Measurements from ENCODE around the gene RAB22A. TPM values are rescaled to one million over a fixed set of nuclear protein-coding genes. Genes with fewer than 3 reads are reported as not detected.

The RAB22A gene
- total and polyA plus RNA-seq, 9 of the 15 experiments (the other 6 are each of a cell fraction or from before 2014, with no cell fraction given) = 1.1 to 8.0 (median 6.7) TPM

GRCh38 chr20:58261660-58262059 lies 47.9 kb upstream of the RAB22A start:
- H3K4me1 ChIP-seq (replicated peaks in 1 of 2; ENCODE audit: control insufficient read depth in 2 of 2, insufficient read depth in 2 of 2, low read length in 2 of 2) = peaks cover 0 to 4% of the 10 kb centered on the region in 2 experiments; a peak in 2 of 5 replicates
- FAIRE-seq (no peak), DNase-seq (ENCODE audit: extremely low read depth in 1 of 4, low spot score in 3 of 4) (no peak), ATAC-seq (no peak)
- no peak overlapping the region for H2AFZ ChIP-seq (ENCODE audit: low read depth, low read length)
- peaks cover 5% of the 10 kb centered on the region for H3K9me1 ChIP-seq (ENCODE audit: control insufficient read depth, insufficient read depth, low read length)
- in situ Hi-C loops (cut with MboI) = no loop called here
- no peak for TF ChIP-seq ZC3H4 (CRISPR knock-in tag; IDR thresholded peaks at IDR 0.05; ENCODE audit: borderline replicate concordance)
- TF ChIP-seq SIN3A (IDR thresholded peaks at IDR 0.05; ENCODE audit: borderline replicate concordance in 2 of 2, control insufficient read depth in 1 of 2, low read depth in 2 of 2, low read length in 2 of 2) = no peak
- no peak for TF ChIP-seq MCM2 (IDR thresholded peaks at IDR 0.05; ENCODE audit: low read depth)
- TF ChIP-seq POLR2AphosphoS5 (IDR thresholded peaks at IDR 0.05; ENCODE audit: control insufficient read depth, insufficient read depth, low read depth, low read length) = no peak
- TF ChIP-seq XRCC3 (IDR thresholded peaks at IDR 0.05) = no peak
- no peak for TF ChIP-seq MTF1 (CRISPR knock-in tag; IDR thresholded peaks at IDR 0.05; ENCODE audit: borderline replicate concordance)
- no peak for TF ChIP-seq ZNF764 (CRISPR knock-in tag; IDR thresholded peaks at IDR 0.05; ENCODE audit: low read depth)
- no peak for TF ChIP-seq ARID2 (IDR thresholded peaks at IDR 0.05)
- no peak for TF ChIP-seq MTA3 (IDR thresholded peaks at IDR 0.05; ENCODE audit: borderline replicate concordance)
- no peak for TF ChIP-seq JUND (IDR thresholded peaks at IDR 0.05; ENCODE audit: borderline replicate concordance, low read depth, low read length)
- no peak for TF ChIP-seq JUND (tag; IDR thresholded peaks at IDR 0.05; ENCODE audit: borderline replicate concordance, low read depth, low read length)
- TF ChIP-seq TCF7 (IDR thresholded peaks at IDR 0.05; ENCODE audit: borderline replicate concordance) = no peak
- TF ChIP-seq HNRNPLL (IDR thresholded peaks at IDR 0.05; ENCODE audit: low read depth, low read length, poor library complexity, severe bottlenecking) = no peak
- TF ChIP-seq ZNF695 (CRISPR knock-in tag; IDR thresholded peaks at IDR 0.05) = no peak
- no peak for TF ChIP-seq MED1 (CRISPR knock-in tag; IDR thresholded peaks at IDR 0.05; ENCODE audit: borderline replicate concordance)
- TF ChIP-seq THRAP3 (IDR thresholded peaks at IDR 0.05; ENCODE audit: borderline replicate concordance) = no peak
- no peak for TF ChIP-seq NR0B1 (IDR thresholded peaks at IDR 0.05; ENCODE audit: partially characterized antibody)
- TF ChIP-seq HMGXB4 (CRISPR knock-in tag; IDR thresholded peaks at IDR 0.05) = no peak
- no peak for TF ChIP-seq U2AF1 (optimal IDR thresholded peaks at IDR 0.05; ENCODE audit: low read depth, low read length)
- no TSS peak for BruUV-seq (replicated peaks)
- H4K20me1 ChIP-seq (replicated peaks; ENCODE audit: control insufficient read depth, insufficient read depth, low read length) = no peaks in the 10 kb centered on the region
- no peaks in the 10 kb centered on the region for H3K79me2 ChIP-seq (ENCODE audit: control insufficient read depth, insufficient read depth, low read length)
- POLR2A ChIA-PET = no interaction called here
- no peak overlapping the region for H3K4me2 ChIP-seq (ENCODE audit: insufficient read depth, low read length)
- H3K36me3 ChIP-seq (ENCODE audit: control insufficient read depth, insufficient read depth, low read length) = no peaks in the 10 kb centered on the region
- CTCF ChIA-PET (ENCODE audit: low intra/inter-chr PET ratio) = no interaction called here
- H3K27me3 ChIP-seq (ENCODE audit: control insufficient read depth in 2 of 2, insufficient read depth in 2 of 2, low read length in 2 of 2) = no peaks in the 10 kb centered on the region
- H3K9me3 ChIP-seq (replicated peaks; ENCODE audit: control insufficient read depth, insufficient read depth, low read depth, low read length) = no peaks in the 10 kb centered on the region
- no peak overlapping the region for H3K4me3 ChIP-seq
- intact Hi-C loops (cut with micrococcal nuclease) = no loop called here
- no peak overlapping the region for H3K27ac ChIP-seq (ENCODE audit: extremely low read depth, low read depth, low read length)
- H3K9ac ChIP-seq (ENCODE audit: insufficient read depth in 1 of 2, low read depth in 2 of 2, low read length in 2 of 2) = no peak overlapping the region
- 68% methylated on average over 3 of the region's 3 CpGs for WGBS (ENCODE audit: insufficient coverage, low coverage, missing lambda C conversion rate)
